ENCODE results near the gene FRY. TPM values are rescaled to one million over a fixed set of nuclear protein-coding genes. Genes with fewer than 3 reads are reported as not detected.

The FRY gene
- total RNA-seq, 1 experiment from 2014 or later = 1.3 TPM

DNA sequence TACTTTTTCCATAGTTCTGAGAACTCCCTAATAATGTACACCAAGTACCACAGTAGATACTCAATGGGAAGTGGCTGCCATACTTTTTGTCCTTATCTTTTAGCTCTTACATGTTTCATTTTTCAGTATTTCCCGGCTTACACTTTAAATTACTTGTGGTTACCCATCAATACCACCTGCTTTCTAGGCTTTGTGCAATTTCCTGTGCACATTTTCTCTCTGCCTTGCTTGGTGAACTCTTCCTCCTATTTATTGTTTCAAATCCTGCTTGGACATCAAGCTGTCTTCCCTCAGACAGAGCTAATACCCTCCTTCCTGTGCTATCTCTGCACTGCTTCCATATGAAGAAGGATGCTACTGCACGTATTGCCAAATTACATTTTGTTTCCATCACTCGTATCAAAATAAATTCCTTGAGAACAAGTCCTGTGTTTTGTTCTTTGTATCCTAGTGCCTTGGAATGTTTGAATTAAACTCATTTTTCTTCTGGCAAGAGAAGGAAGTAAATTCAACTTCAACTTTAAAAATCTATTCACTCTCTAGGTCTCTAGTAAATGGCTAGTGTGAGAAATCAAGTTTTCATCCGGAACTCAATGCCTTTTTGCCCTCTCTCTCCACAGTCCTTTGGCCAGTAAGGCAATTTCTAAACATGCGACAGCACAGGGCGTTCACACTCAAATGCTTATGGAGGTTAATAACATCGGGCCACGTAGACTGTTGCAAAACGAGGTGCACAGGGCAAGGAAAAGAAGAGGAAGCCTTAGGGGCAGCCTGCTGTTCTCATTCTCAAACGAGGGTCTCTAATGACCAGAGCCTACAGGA is 277.9 kb downstream of the FRY start:
- no peaks in the 10 kb centered on the region for H3F3A ChIP-seq (ENCODE audit: low read length, unreplicated experiment)
- H3K79me2 ChIP-seq (ENCODE audit: low read length) = no peaks in the 10 kb centered on the region
- TF ChIP-seq EZH2 (IDR thresholded peaks at IDR 0.05; ENCODE audit: low read length, unreplicated experiment) (no peak), EZH2phosphoT487 (IDR thresholded peaks at IDR 0.05; ENCODE audit: borderline replicate concordance, low read length) (no peak), CTCF (conservative IDR thresholded peaks at IDR 0.05; ENCODE audit: low read depth, low read length) (no peak)
- no peaks in the 10 kb centered on the region for H3K9me2 ChIP-seq (replicated peaks; ENCODE audit: low read length)
- H2AFZ ChIP-seq (ENCODE audit: low read length) = peak overlapping the region; percentile 54; the same call in 1 of the 2 replicates
- no peaks in the 10 kb centered on the region for H4K20me1 ChIP-seq (ENCODE audit: low read length)
- ATAC-seq = no peak
- intact Hi-C loops (cut with micrococcal nuclease) = loop anchor here (1.0 to 10.0 kb wide), 4 partner anchors 42 to 399 kb away; partner anchors contain the start of gene N4BP2L1
- peak overlapping the region; percentile 11; the same call in 1 of the 2 replicates for H3K4me3 ChIP-seq (ENCODE audit: low read length)
- ChIA-PET POLR2A (ENCODE audit: unreplicated experiment) (no interaction called here), CTCF (no interaction called here)
- H3K27me3 ChIP-seq (ENCODE audit: low read length) = no peaks in the 10 kb centered on the region
- no peaks in the 10 kb centered on the region for H3K4me1 ChIP-seq (ENCODE audit: insufficient read depth, low read length)
- peak overlapping the region; percentile 49 for H3K4me2 ChIP-seq (ENCODE audit: low read length)
- BruUV-seq (replicated peaks) = no TSS peak
- DNase-seq = peak; percentile 3
- no peak overlapping the region for H3K9ac ChIP-seq (ENCODE audit: low read length)
- no peaks in the 10 kb centered on the region for H3K9me3 ChIP-seq (ENCODE audit: low read length)
- H3K36me3 ChIP-seq (ENCODE audit: low read depth, low read length) = no peaks in the 10 kb centered on the region
- no peak overlapping the region for H3K27ac ChIP-seq (ENCODE audit: low read length)

DNA sequence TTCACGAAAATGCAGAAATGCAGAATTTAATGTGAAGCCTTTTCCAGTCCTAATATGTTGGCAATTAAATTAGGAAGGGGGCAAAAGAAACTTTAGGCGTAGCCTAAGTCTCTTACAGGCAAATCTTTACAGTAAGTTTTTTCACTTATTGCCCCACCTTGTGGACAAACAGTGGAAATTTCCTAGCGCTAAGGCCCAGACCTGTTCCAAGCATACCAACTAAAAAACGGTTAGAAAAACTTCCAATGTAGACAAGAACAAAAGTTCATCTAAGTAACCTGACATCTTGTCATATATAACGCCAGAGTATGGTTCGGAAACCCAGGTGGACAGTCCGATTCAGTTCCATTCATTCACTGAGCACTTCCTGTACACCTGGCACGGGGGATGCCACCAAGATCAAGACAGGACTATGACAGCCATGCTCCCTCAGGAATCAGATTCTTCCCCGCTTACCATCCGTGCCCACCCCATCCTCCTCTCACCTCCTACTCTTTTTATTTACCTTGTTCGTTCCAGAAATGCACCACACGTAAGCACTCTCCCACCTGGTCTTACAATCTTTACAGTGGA is 278.6 kb downstream of the FRY start:
- Histone ChIP-seq H3K36me3 (ENCODE audit: low read depth, low read length) (no peaks in the 10 kb centered on the region), H3F3A (ENCODE audit: low read length, unreplicated experiment) (no peaks in the 10 kb centered on the region), H2AFZ (ENCODE audit: low read length) (peak overlapping the region; percentile 54), H3K4me1 (ENCODE audit: insufficient read depth, low read length) (peaks cover 5% of the 10 kb centered on the region), H3K4me2 (ENCODE audit: low read length) (peak overlapping the region; percentile 49), H3K27ac (ENCODE audit: low read length) (no peak overlapping the region), H3K9me2 (replicated peaks; ENCODE audit: low read length) (no peaks in the 10 kb centered on the region), H3K79me2 (ENCODE audit: low read length) (no peaks in the 10 kb centered on the region), H3K4me3 (ENCODE audit: low read length) (peak overlapping the region; percentile 11; the same call in 1 of the 2 replicates), H3K27me3 (ENCODE audit: low read length) (no peaks in the 10 kb centered on the region), H3K9me3 (ENCODE audit: low read length) (no peaks in the 10 kb centered on the region), H4K20me1 (ENCODE audit: low read length) (no peaks in the 10 kb centered on the region), H3K9ac (ENCODE audit: low read length) (no peak overlapping the region)
- POLR2A ChIA-PET (ENCODE audit: unreplicated experiment) = no interaction called here
- peak; percentile 65 for DNase-seq
- peak; percentile 76 for TF ChIP-seq CTCF (conservative IDR thresholded peaks at IDR 0.05; ENCODE audit: low read depth, low read length)
- no peak for TF ChIP-seq EZH2phosphoT487 (IDR thresholded peaks at IDR 0.05; ENCODE audit: borderline replicate concordance, low read length)
- CTCF ChIA-PET = no interaction called here
- BruUV-seq (replicated peaks) = no TSS peak
- peak; percentile 85 for ATAC-seq
- intact Hi-C loops (cut with micrococcal nuclease) = loop anchor here (1.0 to 10.0 kb wide), 4 partner anchors 43 to 400 kb away; partner anchors contain the start of gene N4BP2L1

Data from PC-3 (cell line).